ENCODE results near the gene SRPX.

GRCh38 chrX:38225093-38225492 is 4.4 kb upstream of the SRPX start:
- TF ChIP-seq, protein P1, sequence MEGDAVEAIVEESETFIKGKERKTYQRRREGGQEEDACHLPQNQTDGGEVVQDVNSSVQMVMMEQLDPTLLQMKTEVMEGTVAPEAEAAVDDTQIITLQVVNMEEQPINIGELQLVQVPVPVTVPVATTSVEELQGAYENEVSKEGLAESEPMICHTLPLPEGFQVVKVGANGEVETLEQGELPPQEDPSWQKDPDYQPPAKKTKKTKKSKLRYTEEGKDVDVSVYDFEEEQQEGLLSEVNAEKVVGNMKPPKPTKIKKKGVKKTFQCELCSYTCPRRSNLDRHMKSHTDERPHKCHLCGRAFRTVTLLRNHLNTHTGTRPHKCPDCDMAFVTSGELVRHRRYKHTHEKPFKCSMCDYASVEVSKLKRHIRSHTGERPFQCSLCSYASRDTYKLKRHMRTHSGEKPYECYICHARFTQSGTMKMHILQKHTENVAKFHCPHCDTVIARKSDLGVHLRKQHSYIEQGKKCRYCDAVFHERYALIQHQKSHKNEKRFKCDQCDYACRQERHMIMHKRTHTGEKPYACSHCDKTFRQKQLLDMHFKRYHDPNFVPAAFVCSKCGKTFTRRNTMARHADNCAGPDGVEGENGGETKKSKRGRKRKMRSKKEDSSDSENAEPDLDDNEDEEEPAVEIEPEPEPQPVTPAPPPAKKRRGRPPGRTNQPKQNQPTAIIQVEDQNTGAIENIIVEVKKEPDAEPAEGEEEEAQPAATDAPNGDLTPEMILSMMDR (IDR thresholded peaks at IDR 0.05; ENCODE audit: insufficient read depth, low read length, poor library complexity, severe bottlenecking) = no peak
- no peak for TF ChIP-seq EZH2phosphoT487 (conservative IDR thresholded peaks at IDR 0.05; ENCODE audit: low read length)
